ENCODE results near the gene INPP1. TPM values are rescaled to one million over a fixed set of nuclear protein-coding genes. Genes with fewer than 3 reads are reported as not detected.

INPP1 gene
- total RNA-seq, 2 donors from 2014 or later = 1.7 to 3.5 TPM

DNA sequence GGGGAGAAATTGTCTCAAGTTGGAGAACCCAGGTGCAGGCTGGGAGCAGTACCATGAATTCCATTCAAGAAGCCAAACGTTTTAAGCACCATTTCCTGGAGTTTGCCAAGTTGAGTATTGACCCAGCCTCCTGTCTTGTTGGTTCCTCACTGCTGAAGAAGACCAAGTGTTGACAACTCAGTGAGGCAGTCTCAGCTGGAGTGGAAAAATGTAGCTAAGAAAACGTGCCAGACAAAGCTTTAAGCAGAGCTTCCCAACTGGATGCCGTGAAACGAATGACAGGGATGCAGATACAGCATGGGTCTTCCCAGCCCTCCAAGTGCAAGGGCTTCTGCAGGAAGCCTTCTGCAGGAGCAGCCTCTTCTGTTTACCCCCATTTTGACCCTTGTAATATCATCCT, 778 bp upstream of the INPP1 start:
- Histone ChIP-seq H3K27me3 (ENCODE audit: control insufficient read depth, insufficient read depth, low read length, poor library complexity, severe bottlenecking) (no peaks in the 10 kb centered on the region), H3K27ac (ENCODE audit: low read depth, low read length) (no peak overlapping the region), H3K4me3 (ENCODE audit: low read length) (no peak overlapping the region), H3K36me3 (ENCODE audit: control insufficient read depth, insufficient read depth, low read length) (no peaks in the 10 kb centered on the region), H3K9ac (ENCODE audit: extremely low read depth, low read length, poor library complexity, severe bottlenecking) (no peak overlapping the region), H3K9me3 (ENCODE audit: control insufficient read depth, low read length) (no peaks in the 10 kb centered on the region), H3K4me1 (ENCODE audit: control insufficient read depth, insufficient read depth, low read length) (no peaks in the 10 kb centered on the region)
- Mint-ChIP-seq H3K9me3 (no peaks in the 10 kb centered on the region), H3K36me3 (ENCODE audit: low read depth) (no peaks in the 10 kb centered on the region), H3K27ac (no peak overlapping the region), H3K27me3 (ENCODE audit: insufficient read depth) (no peaks in the 10 kb centered on the region), H3K4me3 (no peak overlapping the region), H3K4me1 (peaks cover 6% of the 10 kb centered on the region)
- 60 to 72% methylated on average over 4 of the region's 4 CpGs for WGBS, 2 experiments (ENCODE audit: insufficient coverage in 1 of 2, insufficient read length in 1 of 2)
- TF ChIP-seq, protein P1, sequence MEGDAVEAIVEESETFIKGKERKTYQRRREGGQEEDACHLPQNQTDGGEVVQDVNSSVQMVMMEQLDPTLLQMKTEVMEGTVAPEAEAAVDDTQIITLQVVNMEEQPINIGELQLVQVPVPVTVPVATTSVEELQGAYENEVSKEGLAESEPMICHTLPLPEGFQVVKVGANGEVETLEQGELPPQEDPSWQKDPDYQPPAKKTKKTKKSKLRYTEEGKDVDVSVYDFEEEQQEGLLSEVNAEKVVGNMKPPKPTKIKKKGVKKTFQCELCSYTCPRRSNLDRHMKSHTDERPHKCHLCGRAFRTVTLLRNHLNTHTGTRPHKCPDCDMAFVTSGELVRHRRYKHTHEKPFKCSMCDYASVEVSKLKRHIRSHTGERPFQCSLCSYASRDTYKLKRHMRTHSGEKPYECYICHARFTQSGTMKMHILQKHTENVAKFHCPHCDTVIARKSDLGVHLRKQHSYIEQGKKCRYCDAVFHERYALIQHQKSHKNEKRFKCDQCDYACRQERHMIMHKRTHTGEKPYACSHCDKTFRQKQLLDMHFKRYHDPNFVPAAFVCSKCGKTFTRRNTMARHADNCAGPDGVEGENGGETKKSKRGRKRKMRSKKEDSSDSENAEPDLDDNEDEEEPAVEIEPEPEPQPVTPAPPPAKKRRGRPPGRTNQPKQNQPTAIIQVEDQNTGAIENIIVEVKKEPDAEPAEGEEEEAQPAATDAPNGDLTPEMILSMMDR (conservative IDR thresholded peaks at IDR 0.05) = no peak
- peak; percentile 51 for DNase-seq

DNA sequence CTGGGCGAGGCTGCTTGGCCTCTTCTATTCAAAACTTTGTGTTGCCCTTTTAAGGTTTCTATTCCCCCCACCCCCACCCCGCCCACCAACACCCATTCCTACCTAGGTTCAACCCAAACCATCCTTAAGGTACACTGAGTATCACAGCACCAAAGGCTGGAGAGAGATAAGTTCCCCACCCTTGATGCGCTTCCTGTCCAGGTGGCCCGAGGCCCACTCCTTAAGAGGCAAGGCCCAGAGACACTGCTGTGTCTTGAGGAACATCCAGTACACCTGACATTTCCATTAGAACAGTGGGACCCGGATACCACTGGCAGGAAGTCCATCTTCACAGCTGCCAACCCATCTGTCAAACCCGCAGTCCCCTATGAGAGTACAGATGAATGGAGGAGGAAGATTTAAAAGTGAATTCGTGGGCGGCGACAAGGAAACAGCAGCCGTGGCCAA, 277 bp upstream of the INPP1 start:
- DNase-seq = no peak
- Histone ChIP-seq H3K27ac (ENCODE audit: low read depth, low read length) (no peak overlapping the region), H3K4me1 (ENCODE audit: control insufficient read depth, insufficient read depth, low read length) (no peaks in the 10 kb centered on the region), H3K9me3 (ENCODE audit: control insufficient read depth, low read length) (no peaks in the 10 kb centered on the region), H3K9ac (ENCODE audit: extremely low read depth, low read length, poor library complexity, severe bottlenecking) (no peak overlapping the region), H3K4me3 (ENCODE audit: low read length) (peak overlapping the region; percentile 83), H3K27me3 (ENCODE audit: control insufficient read depth, insufficient read depth, low read length, poor library complexity, severe bottlenecking) (no peaks in the 10 kb centered on the region), H3K36me3 (ENCODE audit: control insufficient read depth, insufficient read depth, low read length) (no peaks in the 10 kb centered on the region)
- Mint-ChIP-seq H3K27ac (no peak overlapping the region), H3K4me1 (peaks cover 6% of the 10 kb centered on the region), H3K9me3 (no peaks in the 10 kb centered on the region), H3K4me3 (peak overlapping the region; percentile 61), H3K36me3 (ENCODE audit: low read depth) (no peaks in the 10 kb centered on the region), H3K27me3 (ENCODE audit: insufficient read depth) (no peaks in the 10 kb centered on the region)
- WGBS, 2 experiments (ENCODE audit: insufficient coverage in 1 of 2, insufficient read length in 1 of 2) = 60 to 83% methylated on average over 4 to 10 of the region's 10 CpGs
- TF ChIP-seq, protein P1 (conservative IDR thresholded peaks at IDR 0.05) = no peak

DNA sequence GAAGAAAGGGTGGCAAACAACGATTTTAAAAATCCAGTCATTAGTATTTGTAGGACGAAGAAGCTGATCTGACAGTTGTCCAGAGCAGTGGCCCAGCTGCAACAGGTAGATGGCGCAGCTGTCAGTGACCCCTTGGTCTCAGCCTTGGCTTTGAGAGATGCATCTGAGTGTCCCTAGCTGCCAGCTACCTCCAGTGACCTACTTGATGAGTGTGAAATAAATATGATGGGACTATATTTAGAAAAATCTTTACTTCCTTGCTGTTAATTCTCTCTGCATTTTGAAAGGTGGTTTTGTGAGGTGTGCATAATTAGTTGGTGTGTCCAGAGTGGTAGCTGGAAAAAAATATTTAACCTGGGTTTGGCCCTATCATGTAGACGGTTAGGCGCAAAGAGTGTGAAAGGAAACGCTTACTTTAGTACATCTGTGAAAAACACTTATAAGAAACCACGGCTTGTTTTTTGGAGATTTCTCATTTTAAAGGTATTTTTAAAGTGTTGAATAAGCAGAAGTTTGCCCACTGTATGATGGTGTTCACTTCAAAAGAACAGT, 963 bp downstream of the INPP1 start:
- no peak overlapping the region for H3K27ac Mint-ChIP-seq
- Histone ChIP-seq H3K4me1 (ENCODE audit: control insufficient read depth, insufficient read depth, low read length) (no peaks in the 10 kb centered on the region), H3K27ac (ENCODE audit: low read depth, low read length) (no peak overlapping the region), H3K4me3 (ENCODE audit: low read length) (peak overlapping the region; percentile 83), H3K36me3 (ENCODE audit: control insufficient read depth, insufficient read depth, low read length) (no peaks in the 10 kb centered on the region), H3K27me3 (ENCODE audit: control insufficient read depth, insufficient read depth, low read length, poor library complexity, severe bottlenecking) (no peaks in the 10 kb centered on the region), H3K9ac (ENCODE audit: extremely low read depth, low read length, poor library complexity, severe bottlenecking) (no peak overlapping the region), H3K9me3 (ENCODE audit: control insufficient read depth, low read length) (no peaks in the 10 kb centered on the region)
- TF ChIP-seq, protein P1 (conservative IDR thresholded peaks at IDR 0.05) = peak; percentile 71
- H3K36me3 Mint-ChIP-seq (ENCODE audit: low read depth) = no peaks in the 10 kb centered on the region
- 56 to 63% methylated on average over 6 to 7 of the region's 7 CpGs for WGBS, 2 experiments (ENCODE audit: insufficient coverage in 1 of 2, insufficient read length in 1 of 2)
- DNase-seq = peak; percentile 84
- no peaks in the 10 kb centered on the region for H3K27me3 Mint-ChIP-seq (ENCODE audit: insufficient read depth)
- H3K4me1 Mint-ChIP-seq = peaks cover 6% of the 10 kb centered on the region
- H3K9me3 Mint-ChIP-seq = no peaks in the 10 kb centered on the region
- peak overlapping the region; percentile 61 for H3K4me3 Mint-ChIP-seq

Data from endodermal cell (in vitro differentiated cells).